Retina (tissue), 1 donor: ENCODE measurements around the gene ZBTB5.
"Not testable (repeated sequence)": the region's sequence is repeated elsewhere in the genome, so short reads cannot be mapped to it uniquely, and the experiment has no call there.

ENCODE experiments used
- DNase-seq: peaks from one replicate; pipeline ENCODE4 v3.0.0-alpha.2; 2016

The ZBTB5 gene

DNA sequence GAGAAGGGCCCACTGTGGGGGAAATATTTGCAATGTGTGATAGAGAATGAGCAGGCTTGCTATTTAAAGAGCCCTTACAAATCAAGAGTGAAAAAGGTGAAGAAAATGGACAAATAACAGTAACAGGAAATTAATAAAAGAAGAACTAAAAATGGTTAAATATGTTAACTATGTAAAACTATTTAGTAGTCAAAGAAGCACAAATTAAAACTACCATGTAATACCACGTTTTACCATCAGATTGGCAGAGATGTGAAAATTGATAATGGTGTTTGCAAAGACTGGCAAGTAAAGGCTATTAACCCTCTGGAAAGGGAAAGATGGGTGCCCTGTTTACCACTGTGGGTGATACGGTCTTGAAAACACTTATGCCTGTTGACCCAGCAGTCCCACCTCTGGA is 65.9 kb downstream of the ZBTB5 start:
- no peak for DNase-seq

DNA sequence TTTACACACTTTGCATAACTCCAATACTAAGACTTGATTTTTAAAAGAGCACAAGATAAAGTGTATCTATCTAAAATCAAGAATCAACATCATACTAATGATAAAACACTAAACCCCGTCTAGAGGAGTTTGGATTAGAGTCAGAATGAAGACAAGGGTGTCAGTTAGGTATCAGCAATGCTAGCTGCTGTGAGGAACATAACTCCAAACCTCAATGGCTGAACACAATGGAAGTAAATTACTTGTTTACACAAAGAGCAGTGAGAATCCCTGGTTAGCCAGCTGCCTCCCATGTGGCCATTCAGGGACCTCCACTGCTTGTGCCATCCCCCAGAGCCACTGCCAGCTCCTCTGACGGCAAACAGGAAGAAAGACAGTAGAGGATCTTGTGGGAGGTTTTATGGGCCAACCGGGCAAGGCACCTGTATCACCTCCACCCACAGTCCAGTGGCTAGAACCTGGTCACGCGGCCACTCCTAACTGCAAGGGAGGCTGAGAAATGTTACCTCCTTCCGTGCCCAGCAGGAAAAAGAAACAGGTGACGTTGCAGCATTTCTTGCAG is 66.7 kb downstream of the ZBTB5 start:
- no peak for DNase-seq

DNA sequence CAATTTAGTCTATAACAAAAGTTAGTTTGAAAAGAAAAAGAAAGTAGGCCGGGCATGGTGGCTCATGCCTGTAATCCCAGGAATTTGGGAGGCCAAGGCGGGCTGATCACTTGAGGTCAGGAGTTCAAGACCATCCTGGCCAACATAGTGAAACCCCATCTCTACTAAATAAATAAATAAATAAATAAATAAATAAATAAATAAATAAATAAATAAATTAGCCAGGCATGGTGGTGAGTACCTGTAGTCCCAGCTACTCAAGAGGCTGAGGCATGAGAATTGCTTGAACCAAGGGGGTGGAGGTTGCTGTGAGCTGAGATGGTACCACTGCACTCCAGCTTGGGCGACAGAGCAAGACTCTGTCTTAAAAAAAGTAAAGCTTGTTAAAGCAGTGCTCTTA is 67.3 kb downstream of the ZBTB5 start:
- not testable (repeated sequence) for DNase-seq

DNA sequence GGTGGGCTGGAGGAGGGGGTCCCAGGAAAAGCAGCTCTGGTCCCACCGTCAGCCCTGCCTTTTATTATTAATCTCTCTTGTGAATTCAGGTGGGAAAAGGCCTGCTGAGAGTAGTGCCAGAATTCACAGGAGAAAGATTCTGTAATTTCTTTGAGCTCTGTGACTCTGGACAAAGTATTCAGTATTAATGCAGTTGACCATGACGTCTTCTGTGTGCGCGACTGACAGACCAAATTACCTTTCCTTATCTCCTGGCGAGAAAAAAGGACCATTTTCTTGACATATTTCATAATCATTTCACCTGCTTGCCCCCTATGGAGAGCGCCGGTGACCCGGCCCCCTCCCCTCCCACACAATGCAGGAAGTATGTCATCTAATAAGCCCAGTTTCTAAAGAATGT is 69.6 kb downstream of the ZBTB5 start:
- DNase-seq, result no peak

DNA sequence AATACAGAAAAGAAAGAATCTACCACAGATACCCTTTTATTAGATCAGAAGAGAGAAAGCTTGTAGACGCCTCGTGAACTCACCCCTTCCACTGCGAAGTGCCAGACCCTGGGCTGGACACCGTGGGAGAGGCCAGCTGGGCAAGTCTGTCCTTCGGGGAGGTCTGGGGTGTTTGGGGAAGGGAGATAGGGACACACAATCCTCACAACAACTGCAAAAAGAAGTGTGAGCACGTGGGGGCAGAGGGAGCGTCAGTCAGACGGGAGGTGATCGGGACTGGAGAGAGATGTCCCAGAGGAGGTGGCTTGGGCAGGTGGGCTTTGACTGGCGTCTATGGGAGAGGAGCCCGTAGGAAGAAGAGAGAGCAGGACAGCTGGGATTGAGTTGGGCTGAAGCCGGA is 70.0 kb downstream of the ZBTB5 start:
- peak; percentile 21 for DNase-seq

DNA sequence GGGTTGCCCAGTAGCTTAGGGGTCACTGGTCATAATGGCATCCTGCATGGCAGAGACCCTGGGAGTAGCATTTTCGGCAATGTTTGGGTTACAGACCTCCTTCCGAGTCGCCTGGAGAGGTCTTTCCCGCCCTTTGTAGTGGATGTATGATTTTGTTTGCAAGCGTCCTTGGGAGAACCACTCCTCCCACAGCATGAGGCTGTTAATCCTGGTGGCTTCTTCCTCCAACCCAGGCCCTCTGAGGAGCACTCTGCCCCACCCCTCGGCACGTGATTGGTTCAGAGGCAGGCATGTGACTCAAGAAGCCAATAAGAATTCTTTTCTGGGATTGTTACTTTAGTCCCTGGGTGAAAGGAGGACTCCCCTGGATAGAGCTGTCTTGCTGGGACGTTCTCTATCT is 73.0 kb downstream of the ZBTB5 start:
- no peak for DNase-seq

DNA sequence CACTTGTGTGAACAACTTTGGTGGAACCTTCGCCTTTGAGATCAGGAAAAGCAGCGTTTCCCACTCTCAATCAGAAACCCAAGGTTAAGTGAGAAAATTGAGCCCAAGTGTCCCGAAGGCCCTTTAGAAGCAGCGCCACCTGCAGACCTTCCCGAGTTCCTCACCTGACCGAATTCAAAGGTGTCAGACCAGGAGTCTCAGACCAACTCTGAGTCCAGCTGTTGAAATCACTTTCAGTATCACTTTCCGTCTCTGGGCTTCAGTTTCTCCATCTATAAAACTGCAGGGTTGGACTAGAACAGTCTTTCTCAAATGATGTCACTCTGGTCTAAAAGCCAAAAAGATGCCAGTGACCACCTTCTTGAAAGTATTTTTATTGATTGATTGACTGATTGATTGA is 74.5 kb downstream of the ZBTB5 start:
- no peak for DNase-seq
